ACHN (cell line): ENCODE measurements around the gene FAM221B.

Experiments
- DNase-seq: peaks from one replicate; pipeline ENCODE4 v3.0.0-alpha.2; 2015
- in situ Hi-C: cut with HindIII; loops from 2 replicates; pipeline ENCODE4 v1.10.0; 2017; ENCODE audit warnings: low sequenced_read_pairs, low pct_ligation_motif_present, low pct_unique_long_range_greater_than_20kb

FAM221B gene

GRCh38 chr9:35771075-35771433 lies 57.5 kb downstream of the FAM221B start:
- in situ Hi-C loops, result no loop called here
- no peak for DNase-seq

- in situ Hi-C loops, result no loop called here
- no peak for DNase-seq
Measured at GRCh38 chr9:35769763-35770162, 58.8 kb downstream of the FAM221B start.

GRCh38 chr9:35767458-35767857 lies 61.1 kb downstream of the FAM221B start:
- in situ Hi-C loops, result no loop called here

GRCh38 chr9:35766997-35767396 lies 61.5 kb downstream of the FAM221B start:
- in situ Hi-C loops, result no loop called here
- DNase-seq, result no peak

More at GRCh38 chr9:35767458-35767857, 61.1 kb downstream of the FAM221B start:
- no peak for DNase-seq
